HCT116 (cell line): ENCODE data around the gene RPL21. TPM values are rescaled to one million over a fixed set of nuclear protein-coding genes. Genes with fewer than 3 reads are reported as not detected.

Source experiments
- ATAC-seq: fragments of 200-7000 bp; cut with Tn5 transposase; 2 replicates; pipeline ENCODE4 v1.9.1; 2020; ENCODE audit warnings: mild to moderate bottlenecking, moderate library complexity
- BruUV-seq: library from RNA; stranded (reverse); fragments of 400-500 nt; replicated peaks from 2 replicates; lab custom pipeline; 2021; lab: Mats Ljungman, UMichigan
- CTCF ChIA-PET: fragments of 300-600 bp; sonication (Branson Sonifier 250); formaldehyde crosslinking; loops from one replicate; lab custom pipeline; 2021; ENCODE audit warnings: antibody characterized with exemption; lab: Charles Lee
- POLR2A ChIA-PET: fragments of 300-600, 350-600 bp; sonication (Branson Sonifier 250); formaldehyde crosslinking; loops from one replicate; lab custom pipeline; 2021; ENCODE audit warnings: antibody characterized with exemption; lab: Charles Lee
- RAD21 ChIA-PET, 2 experiments: fragments of 300-600 bp; sonication (Branson Sonifier 250); formaldehyde crosslinking; loops; one replicate each; lab custom pipeline; 2023; ENCODE audit warnings: low total read pairs in 2 of 2; ENCODE audit not compliant: uncharacterized antibody in 2 of 2, unreplicated experiment in 2 of 2, low non-redundant PET in 1 of 2; lab: Charles Lee
- DNase-seq: peaks from one replicate; pipeline ENCODE4 v3.0.0-alpha.2; 2010; ENCODE audit warnings: low read depth, low spot score
- H2AFZ ChIP-seq: fragments of 200-600 bp; shearing (Covaris generic), sonication (generic); 2 replicates; pipeline ENCODE4 v1.6.1; 2017; ENCODE audit warnings: low read depth, mixed run types, mixed read lengths, antibody characterized with exemption, low read length; ENCODE audit not compliant: poor library complexity, severe bottlenecking
- H3K27ac ChIP-seq: 2 replicates; pipeline ENCODE4 v1.5.1; 2012; ENCODE audit warnings: low read depth, low read length
- H3K27me3 ChIP-seq: fragments of 200-600 bp; sonication (generic); 2 replicates; pipeline ENCODE4 v1.6.1; 2016; ENCODE audit warnings: mixed run types, low read length, mixed read lengths; ENCODE audit not compliant: insufficient read depth
- H3K36me3 ChIP-seq, 2 experiments: fragments of 200-500 bp in 1 of 2; fragments of 200-600 bp in 1 of 2; sonication (Bioruptor generic) in 1 of 2; sonication (generic) in 1 of 2; 2 replicates each; pipeline versions ENCODE4 v1.5.1 to v1.6.1; 2014 to 2016; ENCODE audit warnings: low read length in 2 of 2, inconsistent platforms in 1 of 2, mixed read lengths in 1 of 2, mixed run types in 1 of 2; ENCODE audit not compliant: insufficient read depth in 2 of 2, control insufficient read depth in 1 of 2
- H3K4me1 ChIP-seq, 2 experiments: fragments of 200-600 bp in 1 of 2; sonication (generic) in 1 of 2; 2 replicates each; pipeline versions ENCODE4 v1.5.1 to v1.6.1; 2012 to 2017; ENCODE audit warnings: low read length in 2 of 2, inconsistent platforms in 1 of 2, mild to moderate bottlenecking in 1 of 2, mixed read lengths in 1 of 2, mixed run types in 1 of 2, moderate library complexity in 1 of 2; ENCODE audit not compliant: insufficient read depth in 2 of 2, control insufficient read depth in 1 of 2
- H3K4me2 ChIP-seq: fragments of 200-600 bp; sonication (generic); 2 replicates; pipeline ENCODE4 v1.6.1; 2017; ENCODE audit warnings: mixed run types, low read length, mixed read lengths
- H3K4me3 ChIP-seq, 2 experiments: fragments of 200-600 bp in 1 of 2; sonication (generic) in 1 of 2; replicated peaks in 1 of 2; 2 replicates each; pipeline ENCODE4 v1.5.1; 2011 to 2016; ENCODE audit warnings: low read length in 2 of 2, control low read depth in 1 of 2, low read depth in 1 of 2, mild to moderate bottlenecking in 1 of 2, mixed read lengths in 1 of 2, mixed run types in 1 of 2
- H3K79me2 ChIP-seq: fragments of 200-600 bp; sonication (generic); 2 replicates; pipeline ENCODE4 v1.6.1; 2017; ENCODE audit warnings: mild to moderate bottlenecking, mixed run types, low read length, moderate library complexity, mixed read lengths; ENCODE audit not compliant: insufficient read depth
- H3K9ac ChIP-seq: fragments of 200-600 bp; sonication (generic); 2 replicates; pipeline ENCODE4 v1.6.1; 2016; ENCODE audit warnings: low read length, mixed read lengths
- H3K9me2 ChIP-seq: fragments of 200-600 bp; sonication (generic), shearing (Covaris generic); 2 replicates; pipeline ENCODE4 v1.6.1; 2017; ENCODE audit warnings: mixed run types, mild to moderate bottlenecking, moderate library complexity; ENCODE audit not compliant: insufficient read depth
- H3K9me3 ChIP-seq, 2 experiments: fragments of 200-500 bp in 1 of 2; fragments of 200-600 bp in 1 of 2; sonication (Bioruptor generic) in 1 of 2; sonication (generic) in 1 of 2; 2 replicates each; pipeline ENCODE4 v1.6.1; 2014 to 2017; ENCODE audit warnings: low read length in 2 of 2, mixed read lengths in 2 of 2, inconsistent platforms in 1 of 2, low read depth in 1 of 2, mild to moderate bottlenecking in 1 of 2, mixed run types in 1 of 2, moderate library complexity in 1 of 2; ENCODE audit not compliant: control insufficient read depth in 1 of 2, insufficient read depth in 1 of 2
- H4K20me1 ChIP-seq: fragments of 200-600 bp; sonication (generic), shearing (Covaris generic); 2 replicates; pipeline ENCODE4 v1.6.1; 2017; ENCODE audit warnings: mixed run types, mild to moderate bottlenecking, moderate library complexity; ENCODE audit not compliant: insufficient read depth
- EGR1 ChIP-seq: IDR thresholded peaks from 2 replicates; pipeline ENCODE4 v1.6.1; 2012; ENCODE audit warnings: low read depth
- EZH2phosphoT487 ChIP-seq: fragments of 200-600 bp; IDR thresholded peaks from 2 replicates; pipeline ENCODE4 v1.6.1; 2018; ENCODE audit warnings: antibody characterized with exemption, borderline replicate concordance
- FOSL1 ChIP-seq: IDR thresholded peaks from 2 replicates; pipeline ENCODE4 v1.6.1; 2012; ENCODE audit warnings: low read depth
- JUND ChIP-seq: IDR thresholded peaks from 2 replicates; pipeline ENCODE4 v1.6.1; 2012
- POLR2AphosphoS5 ChIP-seq: IDR thresholded peaks from 2 replicates; pipeline ENCODE4 v1.6.1; 2011; ENCODE audit warnings: mild to moderate bottlenecking, low read depth, low read length, moderate library complexity
- SIN3A ChIP-seq: IDR thresholded peaks from 2 replicates; pipeline ENCODE4 v1.6.1; 2012; ENCODE audit warnings: low read depth
- SRF ChIP-seq: IDR thresholded peaks from 2 replicates; pipeline ENCODE4 v1.6.1; 2012; ENCODE audit warnings: low read depth
- YY1 ChIP-seq: IDR thresholded peaks from 2 replicates; pipeline ENCODE4 v1.6.1; 2011; ENCODE audit warnings: low read length, low read depth, moderate library complexity, mild to moderate bottlenecking; ENCODE audit not compliant: insufficient replicate concordance; ENCODE audit errors: extremely low read depth
- ZFX ChIP-seq: fragments of 450-650 bp; IDR thresholded peaks from 2 replicates; pipeline ENCODE4 v1.6.1; 2017
- intact Hi-C: fragments of 100-400 bp; cut with micrococcal nuclease; formaldehyde crosslinking; loops from 2 replicates; pipeline ENCODE4 v1.10.0; 2022
- total RNA-seq: library from RNA; stranded (reverse); gene quantifications from one replicate; pipeline ENCODE4 v1.2.1, GENCODE V29; 2021; ENCODE audit not compliant: unreplicated experiment
- TF ChIP-seq, protein P1 (sequence below): IDR thresholded peaks from 2 replicates; pipeline ENCODE4 v1.6.1; 2012
- TF ChIP-seq, protein P2 (sequence below): IDR thresholded peaks from 2 replicates; pipeline ENCODE4 v1.6.1; 2011; ENCODE audit warnings: mild to moderate bottlenecking, low read length, moderate library complexity; ENCODE audit not compliant: insufficient replicate concordance; ENCODE audit errors: extremely low read depth

RPL21 gene
- total RNA-seq, 1 experiment from 2014 or later, result 915 TPM

DNA sequence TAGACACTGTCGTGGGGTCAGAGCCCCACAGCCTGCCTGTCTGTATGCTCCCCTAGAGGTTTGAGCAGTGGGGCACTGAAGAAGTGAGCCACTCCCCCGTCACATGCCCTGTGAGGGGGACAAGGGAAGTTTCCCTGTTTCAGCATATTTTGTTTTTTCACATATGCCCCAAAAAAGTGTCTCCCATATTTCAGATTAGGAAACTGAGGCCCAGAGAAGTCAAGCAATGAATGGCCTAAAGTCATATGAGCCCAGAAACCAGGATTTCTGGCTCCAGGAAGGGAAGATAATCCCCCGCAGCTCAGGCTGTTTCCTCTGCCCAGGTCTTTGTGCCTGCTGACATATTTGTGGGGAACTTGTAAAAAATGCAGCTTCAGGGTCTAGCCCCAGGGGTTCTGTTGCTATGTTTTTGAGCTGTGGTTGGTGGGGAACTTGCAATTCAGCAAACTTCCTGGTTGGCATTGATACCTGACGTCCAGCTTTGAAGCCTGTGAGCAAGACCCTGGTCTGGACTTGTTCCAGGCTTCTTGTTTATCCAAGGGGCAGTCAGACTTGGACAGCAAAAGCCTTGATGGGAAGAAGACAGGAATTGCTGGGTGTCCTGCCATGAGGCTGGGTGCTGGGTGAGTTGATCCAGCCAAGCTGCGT is 28.8 kb downstream of the RPL21 start:
- no peak overlapping the region for H3K4me2 ChIP-seq
- H4K20me1 ChIP-seq, result no peaks in the 10 kb centered on the region
- no peak overlapping the region for H3K4me3 ChIP-seq
- ChIA-PET CTCF (interaction anchor here (0.8 to 1.9 kb wide), 3 partner anchors 9 to 333 kb away, joined by 3 to 7 read pairs (median 5); partner anchors contain the start of gene RASL11A), RAD21 (no interaction called here), POLR2A (no interaction called here)
- H3K9ac ChIP-seq, result no peak overlapping the region
- H3K4me1 ChIP-seq, result peaks cover 0 to 7% of the 10 kb centered on the region in 2 experiments; a peak in 1 of 4 replicates
- H3K27ac ChIP-seq, result no peak overlapping the region
- no peaks in the 10 kb centered on the region for H3K27me3 ChIP-seq
- H2AFZ ChIP-seq, result no peak overlapping the region
- no peaks in the 10 kb centered on the region for H3K79me2 ChIP-seq
- H3K36me3 ChIP-seq, result no peaks in the 10 kb centered on the region
- BruUV-seq, result no TSS peak
- no peak for DNase-seq
- H3K9me2 ChIP-seq, result no peaks in the 10 kb centered on the region
- intact Hi-C loops, result no loop called here
- no peaks in the 10 kb centered on the region for H3K9me3 ChIP-seq
- TF ChIP-seq YY1 (no peak), EZH2phosphoT487 (no peak), JUND (no peak), SRF (no peak)
- no peak for ATAC-seq

DNA sequence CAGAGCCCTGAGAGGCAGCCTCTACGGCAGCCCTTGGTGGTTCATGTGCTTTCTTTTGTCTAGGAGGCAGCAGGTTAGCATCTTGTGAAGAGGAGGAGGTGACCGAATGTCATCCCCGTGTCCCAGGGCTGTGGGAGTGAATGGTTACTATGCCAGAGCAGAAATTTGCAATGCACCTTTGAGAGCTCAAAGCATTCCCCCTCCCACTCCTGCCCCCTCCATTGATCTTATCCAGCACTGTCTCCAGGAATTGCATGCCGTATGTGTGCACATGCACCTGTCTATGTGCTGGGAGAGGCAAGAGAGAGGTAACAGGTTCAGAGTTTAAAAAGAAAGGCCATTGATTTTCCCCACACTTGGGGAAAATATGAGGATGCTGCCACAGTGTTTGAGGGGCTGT is 29.5 kb downstream of the RPL21 start:
- no peaks in the 10 kb centered on the region for H3K9me3 ChIP-seq
- CTCF ChIA-PET, result interaction anchor here (0.8 to 4.2 kb wide), 5 partner anchors 9 to 334 kb away, joined by 3 to 41 read pairs (median 5); partner anchors contain the start of gene RASL11A
- H3K4me2 ChIP-seq, result no peak overlapping the region
- H3K79me2 ChIP-seq, result no peaks in the 10 kb centered on the region
- no peak for DNase-seq
- no peaks in the 10 kb centered on the region for H4K20me1 ChIP-seq
- H3K4me3 ChIP-seq, result no peak overlapping the region
- no peaks in the 10 kb centered on the region for H3K36me3 ChIP-seq
- BruUV-seq, result no TSS peak
- no peak overlapping the region for H3K9ac ChIP-seq
- POLR2A ChIA-PET, result no interaction called here
- intact Hi-C loops, result no loop called here
- H3K27me3 ChIP-seq, result no peaks in the 10 kb centered on the region
- peaks cover 0 to 7% of the 10 kb centered on the region in 2 experiments; a peak in 1 of 4 replicates for H3K4me1 ChIP-seq
- no peak overlapping the region for H3K27ac ChIP-seq
- H3K9me2 ChIP-seq, result no peaks in the 10 kb centered on the region
- ATAC-seq, result no peak
- TF ChIP-seq EZH2phosphoT487 (no peak), ZFX (no peak), EGR1 (no peak), SIN3A (no peak), YY1 (no peak), FOSL1 (no peak), POLR2AphosphoS5 (no peak), SRF (no peak), JUND (no peak)
- TF ChIP-seq, protein P1, sequence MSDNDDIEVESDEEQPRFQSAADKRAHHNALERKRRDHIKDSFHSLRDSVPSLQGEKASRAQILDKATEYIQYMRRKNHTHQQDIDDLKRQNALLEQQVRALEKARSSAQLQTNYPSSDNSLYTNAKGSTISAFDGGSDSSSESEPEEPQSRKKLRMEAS, result no peak
- TF ChIP-seq, protein P2, sequence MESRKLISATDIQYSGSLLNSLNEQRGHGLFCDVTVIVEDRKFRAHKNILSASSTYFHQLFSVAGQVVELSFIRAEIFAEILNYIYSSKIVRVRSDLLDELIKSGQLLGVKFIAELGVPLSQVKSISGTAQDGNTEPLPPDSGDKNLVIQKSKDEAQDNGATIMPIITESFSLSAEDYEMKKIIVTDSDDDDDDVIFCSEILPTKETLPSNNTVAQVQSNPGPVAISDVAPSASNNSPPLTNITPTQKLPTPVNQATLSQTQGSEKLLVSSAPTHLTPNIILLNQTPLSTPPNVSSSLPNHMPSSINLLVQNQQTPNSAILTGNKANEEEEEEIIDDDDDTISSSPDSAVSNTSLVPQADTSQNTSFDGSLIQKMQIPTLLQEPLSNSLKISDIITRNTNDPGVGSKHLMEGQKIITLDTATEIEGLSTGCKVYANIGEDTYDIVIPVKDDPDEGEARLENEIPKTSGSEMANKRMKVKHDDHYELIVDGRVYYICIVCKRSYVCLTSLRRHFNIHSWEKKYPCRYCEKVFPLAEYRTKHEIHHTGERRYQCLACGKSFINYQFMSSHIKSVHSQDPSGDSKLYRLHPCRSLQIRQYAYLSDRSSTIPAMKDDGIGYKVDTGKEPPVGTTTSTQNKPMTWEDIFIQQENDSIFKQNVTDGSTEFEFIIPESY, result no peak
- no peak overlapping the region for H2AFZ ChIP-seq
- RAD21 ChIA-PET, result no interaction called here
